ENCODE data around the gene CRIP1.

DNA sequence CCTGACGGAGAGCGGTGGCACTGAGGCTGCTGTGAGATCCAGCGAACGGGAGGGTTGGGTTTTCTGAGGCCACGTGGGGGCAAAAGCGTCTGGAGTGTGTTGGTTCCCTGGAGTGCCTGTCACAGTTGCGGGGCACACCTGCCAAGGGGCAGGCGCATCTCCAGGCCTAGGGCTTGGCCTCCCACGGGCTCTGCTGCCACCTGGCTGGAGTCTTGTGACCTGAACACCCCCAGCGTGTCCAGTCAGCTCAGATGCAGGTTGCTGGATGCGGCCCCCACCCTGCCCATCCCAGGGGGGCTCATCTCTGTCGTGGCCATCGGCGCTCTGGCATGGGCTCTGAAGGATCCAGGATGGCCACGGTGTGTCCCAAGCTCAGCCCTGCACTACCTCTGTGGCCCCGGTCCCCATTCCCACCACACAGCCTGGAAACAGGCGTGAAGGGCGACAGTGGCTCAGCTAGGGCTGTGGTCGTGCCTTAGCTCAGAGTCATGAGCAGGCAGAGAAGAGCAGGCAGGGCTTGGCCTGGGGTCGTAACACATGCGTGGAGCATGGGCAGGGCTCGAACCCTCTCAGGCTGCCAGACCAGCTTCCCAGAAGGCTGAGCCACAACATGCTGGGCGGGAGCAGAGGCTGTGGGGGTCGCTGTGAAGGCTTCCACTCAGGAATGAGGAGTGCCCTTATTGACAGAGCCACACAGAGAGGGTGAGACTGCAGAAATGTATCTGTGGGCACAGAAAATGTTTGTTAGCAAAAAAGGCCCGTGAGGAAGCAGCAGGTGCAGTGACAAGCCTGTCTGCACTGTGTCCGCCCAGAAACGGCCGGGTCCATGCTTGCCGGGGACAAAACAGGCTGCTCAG, 35.6 kb upstream of the CRIP1 start:
- TF ChIP-seq CTCF (IDR thresholded peaks at IDR 0.05) (no peak), EP300 (IDR thresholded peaks at IDR 0.05) (no peak), POLR2A (IDR thresholded peaks at IDR 0.05) (no peak)

Data from tibial nerve (tissue), 4 donors.